B cell (primary cell): Measurements from ENCODE around the gene ZFYVE9. TPM values are rescaled to one million over a fixed set of nuclear protein-coding genes. Genes with fewer than 3 reads are reported as not detected.

Experiments used
- ATAC-seq: fragments of 200-7000 bp; cut with Tn5 transposase; one replicate; pipeline ENCODE4 v1.10.0; 2021; ENCODE audit warnings: low read depth, mild to moderate bottlenecking, moderate number of reproducible peaks, moderate library complexity
- CTCF ChIA-PET: fragments of 350-600 bp; sonication (Branson Sonifier 250); formaldehyde crosslinking; loops from one replicate; lab custom pipeline; 2021; ENCODE audit warnings: antibody characterized with exemption, inconsistent platforms; lab: Charles Lee
- POLR2A ChIA-PET: fragments of 350-600 bp; sonication (Branson Sonifier 250); formaldehyde crosslinking; loops from one replicate; lab custom pipeline; 2021; ENCODE audit warnings: antibody characterized with exemption; lab: Charles Lee
- DNase-seq: peaks from one replicate; pipeline ENCODE4 v3.0.0; 2013
- H2AFZ ChIP-seq: 2 replicates; pipeline ENCODE4 v1.6.1; 2012; ENCODE audit warnings: mild to moderate bottlenecking, low read depth, low read length; ENCODE audit not compliant: insufficient read depth, poor library complexity, severe bottlenecking
- H3K27ac ChIP-seq, 2 donors: 1 replicate in 1 of 2; 2 replicates in 1 of 2; pipeline ENCODE4 v1.5.1; 2012 to 2013; ENCODE audit warnings: low read length in 2 of 2, mild to moderate bottlenecking in 2 of 2, moderate library complexity in 1 of 2
- H3K27me3 ChIP-seq, 4 experiments: fragments of 200-600 bp in 1 of 4; sonication (generic) in 1 of 4; replicated peaks in 1 of 4; 1 replicate in 2 of 4; 2 replicates in 2 of 4; pipeline versions ENCODE4 v1.6.1 to v1.7.0; 2013 to 2016; ENCODE audit warnings: low read length in 3 of 4, mild to moderate bottlenecking in 2 of 4, mixed read lengths in 1 of 4, moderate library complexity in 1 of 4; ENCODE audit not compliant: insufficient read depth in 4 of 4, control insufficient read depth in 3 of 4; ENCODE audit errors: control extremely low read depth in 1 of 4
- H3K36me3 ChIP-seq, 2 experiments: replicated peaks in 1 of 2; 1 replicate in 1 of 2; 2 replicates in 1 of 2; pipeline versions ENCODE4 v1.6.1 to v1.7.1; 2013; ENCODE audit warnings: low read length in 1 of 2; ENCODE audit not compliant: insufficient read depth in 2 of 2, control insufficient read depth in 1 of 2; ENCODE audit errors: control extremely low read depth in 1 of 2, extremely low read depth in 1 of 2
- H3K4me1 ChIP-seq, 2 donors: fragments of 200-600 bp in 1 of 2; sonication (generic) in 1 of 2; 1 replicate in 1 of 2; 2 replicates in 1 of 2; pipeline versions ENCODE4 v1.5.1 to v1.6.1; 2013 to 2017; ENCODE audit warnings: low read length in 2 of 2; ENCODE audit not compliant: control insufficient read depth in 2 of 2, insufficient read depth in 2 of 2
- H3K4me2 ChIP-seq: replicated peaks from 2 replicates; pipeline ENCODE3; 2012; ENCODE audit warnings: mild to moderate bottlenecking, low read depth, low read length; ENCODE audit not compliant: poor library complexity, severe bottlenecking
- H3K4me3 ChIP-seq, 5 experiments: fragments of 200-600 bp in 1 of 5; sonication (generic) in 1 of 5; 1 replicate in 3 of 5; 2 replicates in 2 of 5; pipeline versions ENCODE4 v1.5.1 to v1.7.0; 2011 to 2016; ENCODE audit warnings: low read length in 4 of 5, mild to moderate bottlenecking in 4 of 5, low read depth in 2 of 5, control low read depth in 1 of 5, moderate library complexity in 1 of 5; ENCODE audit not compliant: insufficient read depth in 1 of 5; ENCODE audit errors: control extremely low read depth in 1 of 5, extremely low read depth in 1 of 5
- H3K79me2 ChIP-seq: fragments of 200-600 bp; sonication (generic); one replicate; pipeline ENCODE4 v1.6.0; 2016; ENCODE audit warnings: low read length; ENCODE audit not compliant: control insufficient read depth, insufficient read depth
- H3K9ac ChIP-seq: fragments of 200-600 bp; sonication (generic); 2 replicates; pipeline ENCODE4 v1.6.1; 2017; ENCODE audit warnings: mild to moderate bottlenecking, low read length, moderate library complexity
- H3K9me3 ChIP-seq, 3 donors: one replicate each; pipeline versions ENCODE4 v1.6.1 to v1.7.1; 2013; ENCODE audit warnings: low read length in 2 of 3; ENCODE audit not compliant: control insufficient read depth in 2 of 3, insufficient read depth in 1 of 3; ENCODE audit errors: control extremely low read depth in 1 of 3
- H4K20me1 ChIP-seq: 2 replicates; pipeline ENCODE4 v1.6.0; 2012; ENCODE audit warnings: mild to moderate bottlenecking, low read length; ENCODE audit not compliant: insufficient read depth, control insufficient read depth, poor library complexity, severe bottlenecking
- H3K27ac Mint-ChIP-seq: one replicate; pipeline ENCODE4 v1.8.0; 2021; ENCODE audit warnings: mixed read lengths
- H3K27me3 Mint-ChIP-seq: one replicate; pipeline ENCODE4 v1.8.0; 2021; ENCODE audit warnings: mixed read lengths
- H3K4me1 Mint-ChIP-seq: one replicate; pipeline ENCODE4 v1.8.0; 2021; ENCODE audit warnings: mixed read lengths
- H3K4me3 Mint-ChIP-seq: one replicate; pipeline ENCODE4 v1.8.0; 2021; ENCODE audit warnings: mixed read lengths
- H3K9me3 Mint-ChIP-seq: one replicate; pipeline ENCODE4 v1.8.0; 2022; ENCODE audit warnings: mixed read lengths; ENCODE audit not compliant: insufficient read depth
- EZH2 ChIP-seq: IDR thresholded peaks from 2 replicates; pipeline ENCODE4 v1.6.1; 2012; ENCODE audit warnings: borderline replicate concordance, low read depth, mild to moderate bottlenecking, moderate library complexity, low read length; ENCODE audit not compliant: insufficient read depth, poor library complexity, severe bottlenecking
- WGBS: methylation state at CpG from one replicate; pipeline ENCODE4 v1.1.5; 2013; ENCODE audit warnings: missing lambda C conversion rate; ENCODE audit not compliant: insufficient coverage; 5-methylcytosine and 5-hydroxymethylcytosine counted together
- intact Hi-C: fragments of 100-400 bp; cut with micrococcal nuclease; formaldehyde crosslinking; loops from one replicate; pipeline ENCODE4 v1.10.0; 2022
- polyA plus RNA-seq: library from polyadenylated mRNA; depleted of rRNA; stranded (reverse); fragments of >200 nt; gene quantifications from 2 replicates; pipeline ENCODE4 v1.2.3, GENCODE V29; 2012
- total RNA-seq, 2 donors: library from RNA; stranded (reverse); fragments of 120-200 nt in 1 of 2; gene quantifications; 1 replicate in 1 of 2; 2 replicates in 1 of 2; pipeline versions ENCODE4 v1.2.3 to v1.2.4, GENCODE V29; 2013 to 2022
- TF ChIP-seq, protein P1 (sequence below): fragments of 200-600 bp; IDR thresholded peaks from one replicate; pipeline ENCODE4 v1.8.0; 2022; ENCODE audit warnings: antibody characterized with exemption, mild to moderate bottlenecking

Gene ZFYVE9
- total and polyA plus RNA-seq, 2 donors (not counting 1 experiment from before 2014, with no cell fraction given), result 0.16 to 3.3 TPM

DNA sequence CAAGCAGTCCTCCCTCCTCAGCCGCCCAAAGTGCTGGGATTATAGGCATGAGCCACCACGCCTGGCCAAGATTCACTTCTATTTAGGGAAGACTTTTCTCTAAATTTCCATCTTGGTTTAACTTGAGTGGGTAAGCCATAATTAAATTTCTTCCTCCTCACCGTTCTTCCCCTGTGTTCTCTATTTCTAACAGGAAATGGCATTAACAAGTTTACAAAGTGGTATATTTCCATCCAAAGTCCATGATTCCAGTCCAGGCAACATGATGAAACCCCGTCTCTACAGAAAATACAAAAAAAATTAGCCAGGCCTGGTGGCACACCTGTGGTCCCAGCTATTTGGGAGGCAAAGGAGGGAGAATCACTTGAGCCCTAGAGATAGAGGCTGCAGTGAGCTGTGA is 92.1 kb downstream of the ZFYVE9 start:
- no peak overlapping the region for H3K4me3 Mint-ChIP-seq
- intact Hi-C loops, result no loop called here
- H3K4me1 ChIP-seq, result peaks cover under 1 to 7% of the 10 kb centered on the region in 2 donors
- peaks cover 76% of the 10 kb centered on the region for H3K27me3 Mint-ChIP-seq
- H3K27me3 ChIP-seq, result peaks cover 9 to 86% (median 54%) of the 10 kb centered on the region in 4 experiments
- no CpG with 5 or more reads among the region's 4 CpGs for WGBS
- no peak for DNase-seq
- no peaks in the 10 kb centered on the region for H3K9me3 ChIP-seq
- no peak overlapping the region for H3K4me3 ChIP-seq
- H4K20me1 ChIP-seq, result no peaks in the 10 kb centered on the region
- peaks cover 2% of the 10 kb centered on the region for H3K4me1 Mint-ChIP-seq
- H3K27ac ChIP-seq, result no peak overlapping the region
- H3K9me3 Mint-ChIP-seq, result peaks cover 2% of the 10 kb centered on the region
- CTCF ChIA-PET, result no interaction called here
- no peaks in the 10 kb centered on the region for H3K79me2 ChIP-seq
- no peak overlapping the region for H3K27ac Mint-ChIP-seq
- H2AFZ ChIP-seq, result no peak overlapping the region
- no peaks in the 10 kb centered on the region for H3K36me3 ChIP-seq
- ATAC-seq, result no peak
- no peak for TF ChIP-seq EZH2
- TF ChIP-seq, protein P1, sequence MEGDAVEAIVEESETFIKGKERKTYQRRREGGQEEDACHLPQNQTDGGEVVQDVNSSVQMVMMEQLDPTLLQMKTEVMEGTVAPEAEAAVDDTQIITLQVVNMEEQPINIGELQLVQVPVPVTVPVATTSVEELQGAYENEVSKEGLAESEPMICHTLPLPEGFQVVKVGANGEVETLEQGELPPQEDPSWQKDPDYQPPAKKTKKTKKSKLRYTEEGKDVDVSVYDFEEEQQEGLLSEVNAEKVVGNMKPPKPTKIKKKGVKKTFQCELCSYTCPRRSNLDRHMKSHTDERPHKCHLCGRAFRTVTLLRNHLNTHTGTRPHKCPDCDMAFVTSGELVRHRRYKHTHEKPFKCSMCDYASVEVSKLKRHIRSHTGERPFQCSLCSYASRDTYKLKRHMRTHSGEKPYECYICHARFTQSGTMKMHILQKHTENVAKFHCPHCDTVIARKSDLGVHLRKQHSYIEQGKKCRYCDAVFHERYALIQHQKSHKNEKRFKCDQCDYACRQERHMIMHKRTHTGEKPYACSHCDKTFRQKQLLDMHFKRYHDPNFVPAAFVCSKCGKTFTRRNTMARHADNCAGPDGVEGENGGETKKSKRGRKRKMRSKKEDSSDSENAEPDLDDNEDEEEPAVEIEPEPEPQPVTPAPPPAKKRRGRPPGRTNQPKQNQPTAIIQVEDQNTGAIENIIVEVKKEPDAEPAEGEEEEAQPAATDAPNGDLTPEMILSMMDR, result no peak
- POLR2A ChIA-PET, result no interaction called here
- H3K9ac ChIP-seq, result no peak overlapping the region
- no peak overlapping the region for H3K4me2 ChIP-seq

DNA sequence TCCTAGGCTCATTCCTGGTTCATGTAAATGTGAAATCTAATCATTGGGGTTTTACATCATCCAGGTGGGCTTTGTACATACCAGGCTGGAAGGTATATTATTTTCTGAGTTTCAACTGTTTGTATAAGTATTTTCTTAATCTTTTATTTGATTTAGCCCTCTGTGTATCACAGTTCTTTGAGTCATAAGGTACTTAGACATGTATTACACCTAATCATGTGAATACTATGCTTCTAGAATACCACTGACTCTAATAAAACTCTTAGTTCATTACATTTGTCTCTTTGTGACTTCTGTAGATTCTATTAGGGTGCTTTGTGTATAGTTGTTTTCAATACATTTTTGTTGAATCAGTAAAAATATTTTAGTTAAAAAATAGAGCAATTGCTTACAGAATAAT is 92.8 kb downstream of the ZFYVE9 start:
- H3K27me3 Mint-ChIP-seq, result peaks cover 72% of the 10 kb centered on the region
- H3K27ac ChIP-seq, result no peak overlapping the region

More for the DNA sequence above, 92.8 kb downstream of the ZFYVE9 start:
- ATAC-seq (no peak), DNase-seq (no peak)
- no peak overlapping the region for H3K27ac Mint-ChIP-seq
- Histone ChIP-seq H3K9me3 (no peaks in the 10 kb centered on the region), H3K9ac (no peak overlapping the region), H3K79me2 (no peaks in the 10 kb centered on the region), H3K27me3 (peaks cover 9 to 84% (median 55%) of the 10 kb centered on the region in 4 experiments), H4K20me1 (no peaks in the 10 kb centered on the region), H2AFZ (no peak overlapping the region), H3K36me3 (no peaks in the 10 kb centered on the region), H3K4me2 (no peak overlapping the region), H3K4me1 (peaks cover 6 to 11% of the 10 kb centered on the region in 2 donors), H3K4me3 (no peak overlapping the region)
- CTCF ChIA-PET, result no interaction called here
- TF ChIP-seq EZH2, result no peak
- TF ChIP-seq, protein P1, result no peak
- peaks cover 5% of the 10 kb centered on the region for H3K4me1 Mint-ChIP-seq
- POLR2A ChIA-PET, result no interaction called here
- H3K4me3 Mint-ChIP-seq, result no peak overlapping the region
- intact Hi-C loops, result no loop called here
- peaks cover 2% of the 10 kb centered on the region for H3K9me3 Mint-ChIP-seq
